Gastroesophageal sphincter (tissue), 4 donors: Measurements from ENCODE around the gene SRP19. TPM values are rescaled to one million over a fixed set of nuclear protein-coding genes. Genes with fewer than 3 reads are reported as not detected.

ENCODE experiments used
- ATAC-seq: fragments of 150-250 bp; one replicate; pipeline ENCODE4 v1.9.1; 2016; ENCODE audit warnings: mild to moderate bottlenecking, moderate library complexity
- H3K27ac ChIP-seq, 4 donors: fragments of 200-600 bp; sonication (generic) in 3 of 4; 1 replicate in 3 of 4; 2 replicates in 1 of 4; pipeline ENCODE4 v1.5.1; 2016 to 2019
- H3K27me3 ChIP-seq: fragments of 200-600 bp; sonication (generic); one replicate; pipeline ENCODE4 v1.5.1; 2019
- H3K36me3 ChIP-seq, 2 donors: fragments of 200-600 bp; sonication (generic); one replicate each; pipeline ENCODE4 v1.5.1; 2019; ENCODE audit warnings: control low read depth in 1 of 2
- H3K4me1 ChIP-seq, 3 donors: fragments of 200-600 bp; sonication (generic); 1 replicate in 2 of 3; 2 replicates in 1 of 3; pipeline ENCODE4 v1.5.1; 2016 to 2019; ENCODE audit warnings: control low read depth in 2 of 3
- H3K4me3 ChIP-seq, 2 donors: fragments of 200-600 bp; sonication (generic); one replicate each; pipeline ENCODE4 v1.5.1; 2019; ENCODE audit warnings: mild to moderate bottlenecking in 1 of 2, moderate library complexity in 1 of 2
- H3K9me3 ChIP-seq, 3 donors: fragments of 200-600 bp; sonication (generic); one replicate each; pipeline ENCODE4 v1.5.1; 2017 to 2019; ENCODE audit warnings: control low read depth in 2 of 3
- EP300 ChIP-seq: sonication (generic); formaldehyde crosslinking; IDR thresholded peaks from one replicate; pipeline ENCODE4 v1.6.1; 2017; ENCODE audit warnings: antibody characterized with exemption, mild to moderate bottlenecking
- POLR2A ChIP-seq, 2 donors: fragments of 450-650 bp; IDR thresholded peaks; one replicate each; pipeline ENCODE4 v1.6.1; 2017; ENCODE audit warnings: antibody characterized with exemption in 2 of 2, mild to moderate bottlenecking in 2 of 2, moderate library complexity in 1 of 2
- POLR2AphosphoS5 ChIP-seq: sonication (generic); formaldehyde crosslinking; IDR thresholded peaks from one replicate; pipeline ENCODE4 v1.6.1; 2017; ENCODE audit warnings: antibody characterized with exemption
- WGBS, 2 donors: methylation state at CpG; one replicate each; pipeline ENCODE4 v1.1.5; 2018; ENCODE audit warnings: low coverage in 1 of 2; 5-methylcytosine and 5-hydroxymethylcytosine counted together
- total RNA-seq, 4 donors: library from RNA; depleted of rRNA; stranded (reverse); fragments of >200 nt; gene quantifications; one replicate each; pipeline ENCODE4 v1.1.0, GENCODE V29; 2016
- TF ChIP-seq, protein P1 (sequence below), 4 experiments: fragments of 200-600 bp in 2 of 4; fragments of 450-650 bp in 2 of 4; sonication (generic) in 1 of 4; IDR thresholded peaks; one replicate each; pipeline ENCODE4 v1.5.1; 2017 to 2019; ENCODE audit warnings: antibody characterized with exemption in 4 of 4, mild to moderate bottlenecking in 2 of 4, moderate library complexity in 2 of 4

SRP19 gene
- total RNA-seq, 4 donors from 2014 or later: 36.5 to 96.8 (median 69.2) TPM

DNA sequence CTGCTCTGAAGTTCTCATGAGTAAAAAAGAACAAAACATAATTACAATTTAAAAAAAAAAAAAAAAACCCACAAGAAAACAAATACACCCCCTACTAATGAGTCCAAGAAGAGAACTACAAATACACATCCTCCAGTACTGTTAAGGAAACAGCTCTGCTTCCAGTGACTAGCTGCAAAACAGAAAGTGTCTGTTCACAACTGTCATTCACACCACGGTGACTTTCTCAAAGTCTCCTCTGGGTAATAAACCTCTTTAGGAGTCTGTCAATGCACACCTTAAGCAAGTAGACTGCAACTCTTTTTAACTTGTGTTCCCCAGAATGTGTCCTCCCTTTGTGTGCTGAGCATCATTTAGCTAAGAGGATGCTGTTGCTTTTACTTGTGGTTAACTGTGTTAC lies 54.7 kb downstream of the SRP19 start:
- Histone ChIP-seq H3K36me3 (peaks cover 0 to 48% of the 10 kb centered on the region in 2 donors), H3K27me3 (no peaks in the 10 kb centered on the region), H3K27ac (no peak overlapping the region), H3K4me1 (peaks cover 5 to 96% (median 24%) of the 10 kb centered on the region in 3 donors), H3K9me3 (no peaks in the 10 kb centered on the region), H3K4me3 (no peak overlapping the region)
- 44 to 67% methylated on average over 1 of the region's 1 CpG for whole genome bisulfite sequencing, 2 donors
- no peak for ATAC-seq
- no peak for TF ChIP-seq EP300
- TF ChIP-seq, protein P1, sequence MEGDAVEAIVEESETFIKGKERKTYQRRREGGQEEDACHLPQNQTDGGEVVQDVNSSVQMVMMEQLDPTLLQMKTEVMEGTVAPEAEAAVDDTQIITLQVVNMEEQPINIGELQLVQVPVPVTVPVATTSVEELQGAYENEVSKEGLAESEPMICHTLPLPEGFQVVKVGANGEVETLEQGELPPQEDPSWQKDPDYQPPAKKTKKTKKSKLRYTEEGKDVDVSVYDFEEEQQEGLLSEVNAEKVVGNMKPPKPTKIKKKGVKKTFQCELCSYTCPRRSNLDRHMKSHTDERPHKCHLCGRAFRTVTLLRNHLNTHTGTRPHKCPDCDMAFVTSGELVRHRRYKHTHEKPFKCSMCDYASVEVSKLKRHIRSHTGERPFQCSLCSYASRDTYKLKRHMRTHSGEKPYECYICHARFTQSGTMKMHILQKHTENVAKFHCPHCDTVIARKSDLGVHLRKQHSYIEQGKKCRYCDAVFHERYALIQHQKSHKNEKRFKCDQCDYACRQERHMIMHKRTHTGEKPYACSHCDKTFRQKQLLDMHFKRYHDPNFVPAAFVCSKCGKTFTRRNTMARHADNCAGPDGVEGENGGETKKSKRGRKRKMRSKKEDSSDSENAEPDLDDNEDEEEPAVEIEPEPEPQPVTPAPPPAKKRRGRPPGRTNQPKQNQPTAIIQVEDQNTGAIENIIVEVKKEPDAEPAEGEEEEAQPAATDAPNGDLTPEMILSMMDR (IDR thresholded peaks at IDR 0.05): no peak
- no peak for TF ChIP-seq POLR2A (IDR thresholded peaks at IDR 0.05)
- no peak for TF ChIP-seq POLR2AphosphoS5

DNA sequence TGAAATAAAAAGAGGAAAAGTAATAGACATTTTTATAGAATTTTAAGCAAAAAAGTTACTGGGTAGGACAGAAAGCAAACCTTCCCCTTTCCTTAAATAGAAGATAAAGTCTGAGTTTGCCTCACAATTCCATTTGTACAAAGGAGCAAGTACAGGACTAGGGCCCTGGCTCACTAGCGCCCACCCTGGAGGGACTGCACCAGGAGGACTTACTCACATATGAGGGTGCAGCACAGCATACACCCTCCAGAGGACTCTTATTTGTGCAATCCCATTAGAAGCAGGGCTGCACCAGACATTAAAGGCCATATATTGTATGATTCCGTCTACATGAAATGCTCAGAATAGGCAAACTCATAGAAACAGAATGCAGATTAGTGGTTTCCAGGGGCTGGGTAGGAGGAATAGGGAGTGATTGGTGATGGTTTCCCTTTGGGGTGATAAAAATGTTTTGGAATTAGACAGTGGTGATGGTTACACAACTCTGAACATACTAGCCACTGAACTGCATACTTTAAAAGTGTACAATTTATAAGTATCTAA lies 56.4 kb downstream of the SRP19 start:
- Histone ChIP-seq H3K27ac (no peak overlapping the region), H3K36me3 (peaks cover 0 to 46% of the 10 kb centered on the region in 2 donors), H3K9me3 (no peaks in the 10 kb centered on the region), H3K4me3 (no peak overlapping the region), H3K4me1 (peaks cover 5 to 88% (median 24%) of the 10 kb centered on the region in 3 donors), H3K27me3 (no peaks in the 10 kb centered on the region)
- ATAC-seq: no peak
- TF ChIP-seq EP300 (no peak), POLR2AphosphoS5 (no peak), POLR2A (IDR thresholded peaks at IDR 0.05) (no peak)
- TF ChIP-seq, protein P1 (IDR thresholded peaks at IDR 0.05): no peak
- 93 to 100% methylated on average over 2 of the region's 2 CpGs for WGBS, 2 donors

DNA sequence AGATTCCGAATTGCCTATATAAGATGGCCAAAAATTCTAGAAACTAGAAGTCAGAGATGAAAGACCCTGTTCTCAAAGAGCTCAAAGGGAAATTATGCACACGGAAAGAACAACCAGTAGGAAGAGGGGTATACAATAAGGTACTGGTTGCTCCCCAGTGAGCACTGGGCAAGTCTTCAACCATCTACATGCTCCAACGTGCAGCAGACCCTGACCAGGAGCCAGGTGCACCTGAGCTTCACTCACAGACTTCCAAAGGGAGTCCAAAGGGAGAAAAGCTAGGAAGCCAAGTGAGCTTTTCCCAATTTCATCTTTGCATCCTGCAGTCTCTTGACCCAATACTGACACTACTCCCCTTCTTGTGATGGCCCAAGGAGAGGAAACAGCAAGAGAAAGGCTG lies 57.0 kb downstream of the SRP19 start:
- ATAC-seq: no peak
- Histone ChIP-seq H3K27ac (no peak overlapping the region), H3K27me3 (no peaks in the 10 kb centered on the region), H3K9me3 (no peaks in the 10 kb centered on the region), H3K4me3 (no peak overlapping the region), H3K4me1 (peaks cover 5 to 88% (median 24%) of the 10 kb centered on the region in 3 donors), H3K36me3 (peaks cover 0 to 46% of the 10 kb centered on the region in 2 donors)
- TF ChIP-seq POLR2AphosphoS5 (no peak), POLR2A (IDR thresholded peaks at IDR 0.05) (no peak), EP300 (no peak)
- TF ChIP-seq, protein P1 (IDR thresholded peaks at IDR 0.05): no peak
- WGBS, 2 donors: 83 to 95% methylated on average over 3 of the region's 3 CpGs

DNA sequence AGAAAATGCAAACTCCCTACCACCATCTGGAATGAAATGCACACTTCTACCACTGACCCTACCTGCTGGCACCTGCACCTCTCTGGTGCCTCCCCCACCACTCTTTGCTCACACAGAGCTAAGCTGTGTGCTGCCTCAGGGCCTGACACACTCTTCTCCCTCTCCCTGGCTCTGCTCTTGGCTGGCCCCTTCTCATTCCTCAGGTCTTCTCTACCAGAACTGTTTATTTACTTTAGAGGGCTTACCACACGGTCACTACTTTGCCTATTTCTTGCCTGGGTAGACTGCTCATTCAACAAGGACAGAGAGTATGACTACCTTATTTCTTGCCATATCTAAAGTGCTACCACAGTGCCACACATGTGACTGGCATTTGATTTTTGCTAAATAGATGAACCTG lies 57.6 kb downstream of the SRP19 start:
- Histone ChIP-seq H3K27ac (no peak overlapping the region), H3K36me3 (peaks cover 0 to 46% of the 10 kb centered on the region in 2 donors), H3K4me3 (no peak overlapping the region), H3K27me3 (no peaks in the 10 kb centered on the region), H3K4me1 (peaks cover 5 to 88% (median 24%) of the 10 kb centered on the region in 3 donors), H3K9me3 (no peaks in the 10 kb centered on the region)
- no peak for TF ChIP-seq POLR2AphosphoS5
- TF ChIP-seq, protein P1 (IDR thresholded peaks at IDR 0.05): no peak
- no peak for TF ChIP-seq POLR2A (IDR thresholded peaks at IDR 0.05)
- no peak for TF ChIP-seq EP300
- no peak for ATAC-seq
- 20 to 75% methylated on average over 1 of the region's 1 CpG for WGBS, 2 donors

Other genes with a start within 250 kb of the SRP19 start
- 100 to 1,000 TPM in 2 of 4 donors, 10 to 100 TPM in 2; 77.3 to 172 (median 112) TPM for gene APC, start 123.4 kb upstream of the SRP19 start, total RNA-seq
- 10 to 100 TPM; 59.6 to 81.7 (median 69.3) TPM for gene REEP5, start 60.9 kb downstream of the SRP19 start, total RNA-seq
- 10 to 100 TPM; 13.2 to 37.6 (median 24.9) TPM for gene DCP2, start 115.5 kb downstream of the SRP19 start, total RNA-seq